GM18505 (cell line): ENCODE data around the gene TRIOBP.

Experiments
- ATAC-seq: cut with Tn5 transposase; IDR thresholded peaks from one replicate; pipeline ENCODE4 v1.9.1; 2021; ENCODE audit not compliant: unreplicated experiment
- POLR2A ChIP-seq: IDR thresholded peaks from 4 replicates; pipeline ENCODE4 v1.6.1; 2011; ENCODE audit warnings: borderline replicate concordance; ENCODE audit not compliant: insufficient read depth, insufficient read length; ENCODE audit errors: extremely low read depth

TRIOBP gene

GRCh38 chr22:37815593-37815992 is 118.7 kb downstream of the TRIOBP start:
- TF ChIP-seq POLR2A: no peak
- no peak for ATAC-seq

- no peak for TF ChIP-seq POLR2A
- no peak for ATAC-seq
Observed at GRCh38 chr22:37816543-37817180, 119.8 kb downstream of the TRIOBP start.

GRCh38 chr22:37817705-37818408 is 121.0 kb downstream of the TRIOBP start:
- no peak for ATAC-seq
- TF ChIP-seq POLR2A: no peak

- no peak for TF ChIP-seq POLR2A
- no peak for ATAC-seq
Observed at GRCh38 chr22:37818409-37819104, 121.7 kb downstream of the TRIOBP start.

GRCh38 chr22:37819105-37819433 is 122.2 kb downstream of the TRIOBP start:
- TF ChIP-seq POLR2A: no peak
- no peak for ATAC-seq

- no peak for ATAC-seq
- no peak for TF ChIP-seq POLR2A
Observed at GRCh38 chr22:37820350-37820749, 123.5 kb downstream of the TRIOBP start.

- TF ChIP-seq POLR2A: no peak
- no peak for ATAC-seq
Observed at GRCh38 chr22:37822079-37822833, 125.4 kb downstream of the TRIOBP start.

- no peak for ATAC-seq
- no peak for TF ChIP-seq POLR2A
Observed at GRCh38 chr22:37823134-37823985, 126.5 kb downstream of the TRIOBP start, which contains the start of gene GALR3. GALR3 (plus strand) TSS chr22:37823382; CDS start chr22:37823407, 25 bp downstream.

- no peak for ATAC-seq
- no peak for TF ChIP-seq POLR2A
Observed at GRCh38 chr22:37824674-37825641, 128.1 kb downstream of the TRIOBP start.
